Stimulated activated naive CD4-positive, alpha-beta T cell treated with Interleukin-2 at 50 U/mL for 16 hours (primary cell): ENCODE measurements around the gene LMNB1.
"Not testable (repeated sequence)": the region's sequence is repeated elsewhere in the genome, so short reads cannot be mapped to it uniquely, and the experiment has no call there.

ENCODE experiments used
- DNase-seq: peaks from one replicate; lab custom pipeline; 2025; lab: John Stamatoyannopoulos, UW

LMNB1 gene

DNA sequence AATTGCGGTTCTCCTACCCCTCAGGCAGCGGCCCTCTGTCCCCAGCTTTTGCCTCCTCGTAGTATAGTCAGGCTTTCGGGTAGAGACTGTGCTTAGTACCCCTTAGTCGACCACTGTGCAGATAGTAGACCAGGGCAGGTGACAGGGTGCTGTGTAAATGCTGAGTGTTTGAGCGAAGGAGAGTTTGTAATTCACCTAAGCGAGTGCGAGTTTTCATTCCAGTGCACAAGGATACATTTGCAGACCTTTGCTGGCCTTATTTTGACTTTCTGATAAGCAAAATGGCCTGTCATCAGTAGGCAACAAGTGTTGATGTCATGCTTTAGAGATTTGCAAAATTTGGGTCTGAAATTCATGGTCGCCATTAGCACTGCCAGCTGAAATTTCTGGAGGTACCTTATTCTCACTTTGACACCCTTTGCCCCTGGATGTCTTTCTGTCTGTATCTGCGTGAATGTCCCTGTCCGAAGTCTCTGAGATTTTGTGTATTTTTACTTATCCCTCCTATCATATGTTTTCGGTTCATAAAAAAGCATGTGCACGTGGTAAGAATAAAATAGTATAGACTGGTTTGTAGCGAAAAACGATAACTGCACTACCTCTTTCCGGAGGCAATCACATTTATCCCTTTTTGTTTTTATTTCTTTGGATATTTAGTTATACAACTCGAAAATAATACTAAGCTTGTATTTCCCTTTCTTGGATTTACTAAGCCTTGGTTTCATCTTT is 1.9 kb downstream of the LMNB1 start:
- DNase-seq, result no peak

DNA sequence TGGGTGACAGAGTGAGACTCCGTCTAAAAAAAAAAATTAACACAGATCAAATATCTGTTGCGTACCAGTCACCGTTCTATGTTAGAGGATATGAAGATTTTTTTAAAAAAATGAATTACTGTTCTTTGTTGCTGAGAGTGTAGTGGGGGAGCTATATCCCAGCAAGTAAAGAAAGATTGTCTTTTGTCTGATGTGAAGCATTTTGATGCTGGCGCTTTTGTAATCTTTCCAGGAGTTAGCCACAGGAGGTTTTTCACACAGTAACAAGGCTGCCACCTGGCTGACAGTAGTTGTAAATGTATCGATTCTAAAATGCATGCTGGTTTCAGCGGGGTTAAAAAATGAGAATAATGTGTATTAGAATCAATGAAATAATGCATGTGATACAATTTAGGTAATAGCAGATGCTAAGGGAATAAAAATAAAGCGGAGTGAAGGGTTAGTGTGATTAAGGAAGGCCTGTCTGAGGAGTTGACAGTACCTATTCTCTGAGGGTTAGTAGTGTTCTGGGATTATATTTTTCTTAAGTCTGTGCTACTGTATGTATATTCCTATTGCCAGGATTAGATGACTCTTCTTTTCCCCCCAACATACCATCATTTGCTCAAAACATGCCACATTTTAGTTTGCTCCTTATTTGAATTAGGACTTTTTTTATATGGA is 3.4 kb downstream of the LMNB1 start:
- peak; percentile 28 for DNase-seq

DNA sequence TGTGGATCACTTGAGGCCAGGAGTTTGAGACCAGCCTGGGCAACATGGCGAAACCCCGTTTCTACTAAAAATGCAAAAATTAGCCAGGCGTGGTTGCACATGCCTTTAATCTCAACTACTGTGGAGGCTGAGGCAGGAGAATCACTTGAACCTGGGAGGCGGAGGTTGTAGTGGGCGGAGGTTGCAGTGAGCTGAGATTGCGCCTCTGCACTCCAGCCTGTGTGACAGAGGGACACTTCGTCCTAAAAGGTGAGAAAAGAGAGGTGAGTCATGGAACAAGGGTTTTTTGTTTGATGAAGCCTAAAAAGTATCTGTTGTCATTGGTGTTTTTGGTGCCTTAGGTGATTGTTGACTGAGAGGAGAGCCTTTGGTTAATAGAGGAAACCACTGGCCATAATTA is 11.5 kb downstream of the LMNB1 start:
- DNase-seq, result not testable (repeated sequence)

DNA sequence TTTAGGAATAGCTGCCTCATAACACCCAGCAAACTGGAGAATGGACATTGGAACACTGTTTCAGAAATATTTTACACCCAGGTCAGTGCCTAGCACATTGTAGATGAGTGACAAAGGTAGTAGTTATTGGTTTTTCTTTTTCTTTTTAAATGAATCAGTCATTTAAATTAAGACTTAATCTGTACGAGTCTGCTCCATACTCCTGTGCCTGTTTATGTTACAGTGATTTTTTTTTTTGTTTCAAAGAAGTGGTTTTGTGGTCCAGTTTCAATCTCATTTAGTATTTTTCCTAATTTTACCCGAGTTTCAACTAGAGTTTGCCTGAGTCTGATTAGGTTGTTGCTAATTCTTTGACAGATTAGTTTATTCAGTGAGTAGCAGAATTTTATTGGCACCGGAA is 16.2 kb downstream of the LMNB1 start:
- DNase-seq, result no peak

DNA sequence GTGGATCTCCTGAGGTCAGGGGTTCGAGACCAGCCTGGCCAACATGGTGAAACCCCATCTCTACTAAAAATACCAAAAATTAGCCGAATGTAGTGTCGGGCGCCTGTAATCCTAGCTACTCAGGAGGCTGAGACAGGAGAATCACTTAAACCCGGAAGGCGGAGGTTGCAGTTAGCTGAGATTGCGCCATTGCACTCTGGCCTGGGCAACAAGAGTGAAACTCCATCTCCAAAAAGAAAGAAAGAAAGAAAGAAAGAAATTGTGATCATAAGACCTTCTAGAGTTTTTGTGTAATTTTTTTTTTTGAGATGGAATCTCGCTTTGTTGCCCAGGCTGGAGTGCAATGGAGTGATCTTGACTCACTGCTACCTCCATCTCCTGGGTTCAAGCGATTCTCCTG is 16.7 kb downstream of the LMNB1 start:
- not testable (repeated sequence) for DNase-seq

DNA sequence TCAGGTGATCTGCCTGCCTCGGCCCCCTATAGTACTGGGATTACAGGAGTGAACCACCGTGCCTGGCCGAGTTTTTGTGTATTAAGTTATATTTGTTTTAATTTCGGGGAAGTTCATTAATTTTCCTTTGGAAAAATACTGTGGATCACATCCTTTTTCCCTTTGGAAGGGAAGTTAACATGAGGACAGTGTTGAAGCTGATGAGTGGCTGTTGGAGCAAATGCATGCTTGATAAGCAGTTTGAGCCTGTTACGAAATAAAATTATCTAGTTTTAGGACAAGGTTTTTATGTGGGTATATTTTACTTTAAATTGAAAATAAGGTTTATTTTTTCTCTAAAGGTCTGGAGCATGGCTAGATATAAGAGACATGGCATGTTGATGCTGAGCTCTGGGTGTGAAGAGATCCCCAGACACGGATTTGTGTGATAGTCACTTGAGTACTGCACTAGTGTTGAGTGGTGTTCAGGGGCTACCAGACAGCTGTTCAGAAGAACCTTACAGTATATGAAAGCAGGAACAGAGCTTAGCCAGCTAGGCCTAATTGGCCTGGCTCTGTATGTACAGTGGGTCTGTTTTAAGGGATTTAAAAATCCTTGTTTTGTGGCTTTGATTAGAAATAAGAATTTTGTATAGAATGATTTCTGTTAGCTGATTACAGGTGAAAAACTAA is 17.4 kb downstream of the LMNB1 start:
- no peak for DNase-seq

DNA sequence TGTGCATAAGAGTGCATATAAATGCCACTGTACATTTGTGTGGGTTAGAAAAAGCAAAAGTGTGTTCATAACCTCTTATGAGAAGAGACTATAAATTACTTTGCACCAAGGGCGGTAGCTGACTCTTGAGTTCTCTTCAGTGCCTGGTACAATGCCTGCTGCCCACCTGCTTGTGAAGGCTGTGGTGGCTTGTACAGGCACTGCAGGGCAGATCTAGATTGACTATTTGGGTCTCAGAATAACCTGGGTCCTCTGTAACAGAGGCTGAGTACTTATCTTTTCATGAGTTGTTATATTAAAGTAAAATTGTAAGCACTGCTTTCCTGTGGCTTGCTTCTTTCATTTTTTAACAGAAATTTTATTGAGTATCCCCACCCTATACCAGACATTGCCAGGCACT is 22.8 kb downstream of the LMNB1 start:
- no peak for DNase-seq

DNA sequence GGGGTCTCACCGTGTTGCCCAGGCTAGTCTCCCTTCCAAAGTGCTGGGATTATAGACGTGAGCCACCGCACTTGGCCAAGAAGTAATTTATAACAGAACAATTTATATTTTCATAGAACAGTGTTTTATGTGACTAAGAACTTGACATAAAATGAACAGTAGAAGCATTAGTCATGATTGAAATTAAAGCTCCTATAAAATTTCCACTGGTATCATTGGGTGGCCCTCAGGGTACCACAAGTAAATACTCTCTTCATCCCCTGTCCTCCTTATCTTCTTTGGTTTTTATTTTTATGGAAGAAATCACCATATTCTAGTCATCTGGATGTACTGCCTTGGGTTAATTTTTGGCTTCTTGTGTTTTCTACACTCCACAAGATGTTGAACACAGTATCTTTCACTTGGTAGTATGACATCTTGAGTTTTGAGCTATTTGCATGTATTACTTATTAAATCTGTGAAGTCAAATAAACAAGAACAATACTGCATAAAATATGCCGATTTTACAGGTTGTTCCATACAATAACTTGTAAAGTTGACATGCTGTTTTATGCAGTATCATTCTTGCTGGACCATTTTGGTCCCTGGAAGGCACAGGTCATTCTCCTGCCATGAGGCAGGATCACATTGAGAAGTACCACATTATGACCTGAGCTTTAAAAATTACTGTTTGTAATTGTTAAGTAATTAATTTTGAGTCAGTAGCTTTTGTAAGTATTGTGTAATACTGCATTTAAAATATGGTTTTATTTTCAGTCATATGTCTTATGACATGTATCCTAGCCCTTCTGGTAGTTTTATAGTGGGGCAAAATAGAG is 24.4 kb downstream of the LMNB1 start:
- no peak for DNase-seq

DNA sequence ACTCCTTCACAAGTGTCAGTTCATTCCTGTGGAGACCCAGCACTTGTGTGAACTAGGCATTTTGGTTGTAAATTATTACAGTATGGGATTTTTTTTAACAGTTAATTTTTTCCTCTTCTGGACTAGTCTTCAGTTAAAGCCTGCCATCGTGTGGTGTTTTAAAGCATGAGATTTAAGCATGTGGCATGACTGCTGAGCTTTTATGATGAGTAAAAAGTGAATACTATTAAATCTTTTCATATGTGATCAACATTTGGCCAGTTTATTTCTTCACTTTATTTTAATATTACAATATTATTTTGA is 25.0 kb downstream of the LMNB1 start:
- no peak for DNase-seq

DNA sequence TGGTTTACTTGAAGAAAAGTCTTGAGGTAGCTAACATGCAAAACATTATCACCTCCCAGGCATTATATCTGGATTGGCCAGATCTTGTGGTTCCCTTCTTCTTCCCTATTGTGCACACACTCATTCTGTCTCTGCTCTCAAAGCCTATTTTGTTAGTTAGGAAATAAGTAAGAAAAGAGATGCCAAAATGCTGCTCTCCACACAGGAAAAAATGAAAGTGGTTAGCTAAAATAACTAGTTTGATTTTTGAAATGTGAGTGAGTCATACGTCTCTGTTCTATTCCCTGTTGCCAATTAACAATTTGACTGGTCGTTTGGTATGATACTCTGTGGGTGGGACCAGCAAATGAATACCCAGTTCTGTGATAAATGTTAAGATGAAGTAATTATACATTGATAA is 28.1 kb downstream of the LMNB1 start:
- DNase-seq, result no peak

DNA sequence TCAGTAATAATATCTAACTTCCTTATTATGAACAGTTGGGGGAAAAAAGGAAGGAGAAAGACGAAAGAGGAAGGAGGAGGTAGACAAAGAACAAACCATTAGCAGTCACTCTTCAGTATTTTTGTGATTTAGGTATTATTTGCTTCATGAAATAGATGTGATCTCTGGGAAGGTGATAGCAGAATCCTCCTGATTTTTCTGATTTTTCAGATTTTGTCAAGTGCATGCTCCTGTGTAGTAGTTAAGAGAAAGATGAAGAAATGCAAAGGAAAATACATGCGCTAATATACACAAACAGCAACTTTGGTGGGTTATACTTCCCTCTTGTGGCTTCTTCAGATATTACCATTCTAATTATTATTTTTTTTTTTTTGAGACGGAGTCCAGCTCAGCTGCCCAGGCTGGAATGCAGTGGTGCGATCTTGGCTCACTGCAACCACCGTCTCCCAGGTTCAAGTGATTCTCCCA is 31.6 kb downstream of the LMNB1 start:
- DNase-seq, result no peak

DNA sequence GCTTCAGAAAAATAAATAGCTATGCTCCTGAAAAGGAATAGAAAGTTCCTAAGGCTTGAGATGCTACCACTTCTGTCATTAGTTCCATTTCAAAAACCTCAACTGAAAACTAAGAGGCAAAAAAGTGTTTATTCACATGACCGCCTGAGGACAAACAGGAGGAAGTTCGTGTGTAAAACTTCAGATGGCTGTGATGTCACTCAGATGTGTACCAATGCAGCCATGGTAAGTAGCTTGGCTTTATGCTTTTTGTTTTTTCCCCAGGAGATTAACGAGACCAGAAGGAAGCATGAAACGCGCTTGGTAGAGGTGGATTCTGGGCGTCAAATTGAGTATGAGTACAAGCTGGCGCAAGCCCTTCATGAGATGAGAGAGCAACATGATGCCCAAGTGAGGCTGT is 33.0 kb downstream of the LMNB1 start:
- no peak for DNase-seq

DNA sequence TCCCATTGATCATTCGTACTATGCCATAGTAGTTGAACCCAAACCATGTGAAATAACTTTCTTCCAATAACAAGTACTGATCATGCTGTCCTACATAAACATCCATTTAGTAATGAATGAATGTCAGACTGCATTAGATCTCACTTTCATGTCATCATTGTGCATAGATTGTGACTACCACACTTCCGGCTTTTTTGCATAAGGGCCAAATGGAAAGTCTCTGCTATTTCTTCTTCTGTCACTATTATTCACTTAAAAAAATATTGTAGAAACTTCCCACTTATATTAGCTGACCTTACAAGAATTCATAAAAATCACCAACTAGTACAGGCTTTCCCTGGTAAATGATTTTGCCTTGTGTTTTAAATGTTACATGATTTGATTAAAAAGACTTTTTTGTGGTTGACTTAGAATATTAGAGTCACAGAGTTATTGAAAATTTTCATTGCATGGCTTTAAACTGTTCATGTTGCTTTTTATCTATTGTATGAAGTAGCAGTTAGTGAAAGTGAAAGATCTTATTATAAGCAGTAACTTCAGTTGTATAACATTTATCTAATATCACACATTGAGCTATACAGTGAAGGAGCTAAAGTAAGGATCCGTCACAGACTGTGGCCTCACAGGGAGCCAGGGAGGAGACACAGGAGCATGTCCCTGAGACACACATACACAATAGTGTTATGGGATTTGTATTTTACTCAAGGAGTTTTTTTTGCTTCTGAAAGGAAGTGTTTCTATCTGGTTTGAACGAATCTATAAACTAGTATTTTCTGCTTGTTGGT is 33.9 kb downstream of the LMNB1 start:
- DNase-seq, result no peak

DNA sequence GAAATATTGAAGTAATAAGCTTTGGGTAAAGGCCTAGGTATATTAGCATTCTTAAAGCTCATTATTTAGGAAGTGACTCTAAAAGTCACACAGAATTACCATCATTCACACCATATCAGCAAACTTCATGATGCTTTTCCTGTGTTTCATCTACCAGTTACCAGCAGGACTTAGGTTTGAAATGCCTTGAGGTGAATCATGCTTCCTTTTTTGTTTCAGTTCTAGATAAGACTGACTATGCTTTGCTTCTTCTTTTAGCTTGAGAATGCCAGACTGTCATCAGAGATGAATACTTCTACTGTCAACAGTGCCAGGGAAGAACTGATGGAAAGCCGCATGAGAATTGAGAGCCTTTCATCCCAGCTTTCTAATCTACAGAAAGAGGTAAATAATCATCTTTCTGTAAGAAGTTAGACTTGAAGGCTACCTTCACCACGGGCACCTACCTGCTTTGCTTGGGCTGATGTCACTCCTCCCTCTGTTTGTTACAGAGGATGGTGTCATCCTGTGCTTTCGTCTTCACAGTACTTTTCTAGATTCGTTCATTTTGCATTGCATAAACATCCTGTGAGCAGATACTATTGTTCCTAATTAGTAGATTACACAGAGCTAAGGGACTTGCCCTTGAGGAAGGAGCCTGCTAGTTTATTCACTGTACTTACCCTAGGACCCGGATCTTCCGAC is 34.7 kb downstream of the LMNB1 start:
- peak; percentile 10 for DNase-seq

DNA sequence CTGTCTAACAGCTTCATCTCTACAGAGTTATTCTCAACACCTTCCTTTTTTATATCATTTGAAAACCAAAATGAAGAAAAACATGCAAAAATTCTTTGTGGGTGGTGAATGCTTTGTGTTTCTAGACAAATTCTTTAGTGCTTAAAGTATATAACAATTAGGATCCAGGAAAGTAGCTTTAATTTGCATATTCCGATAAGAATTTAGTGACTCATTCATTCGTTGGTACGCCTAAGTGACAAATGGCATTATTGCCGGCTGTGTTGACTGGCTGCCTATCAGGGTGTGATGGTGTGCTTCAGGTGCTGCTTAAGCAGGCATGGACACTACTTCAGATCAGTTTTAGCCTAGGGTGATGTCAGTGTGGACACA is 35.2 kb downstream of the LMNB1 start:
- DNase-seq, result peak; percentile 5

DNA sequence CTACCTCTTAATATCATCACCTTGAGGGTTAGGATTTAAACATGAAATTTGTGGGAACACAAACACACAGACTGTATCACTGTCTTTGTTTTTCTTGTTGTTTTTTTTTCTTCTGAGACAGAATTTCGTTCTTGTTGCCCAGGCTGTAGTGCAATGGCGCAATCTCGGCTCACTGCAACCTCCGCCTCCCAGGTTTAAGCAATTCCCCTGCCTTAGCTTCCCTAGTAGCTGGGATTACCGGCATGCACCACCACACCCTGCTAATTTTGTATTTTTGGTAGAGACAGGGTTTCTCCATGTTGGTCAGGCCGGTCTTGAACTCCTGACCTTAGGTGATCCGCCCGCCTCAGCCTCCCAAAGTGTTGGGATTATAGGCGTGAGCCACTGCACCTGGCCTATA is 36.9 kb downstream of the LMNB1 start:
- not testable (repeated sequence) for DNase-seq

DNA sequence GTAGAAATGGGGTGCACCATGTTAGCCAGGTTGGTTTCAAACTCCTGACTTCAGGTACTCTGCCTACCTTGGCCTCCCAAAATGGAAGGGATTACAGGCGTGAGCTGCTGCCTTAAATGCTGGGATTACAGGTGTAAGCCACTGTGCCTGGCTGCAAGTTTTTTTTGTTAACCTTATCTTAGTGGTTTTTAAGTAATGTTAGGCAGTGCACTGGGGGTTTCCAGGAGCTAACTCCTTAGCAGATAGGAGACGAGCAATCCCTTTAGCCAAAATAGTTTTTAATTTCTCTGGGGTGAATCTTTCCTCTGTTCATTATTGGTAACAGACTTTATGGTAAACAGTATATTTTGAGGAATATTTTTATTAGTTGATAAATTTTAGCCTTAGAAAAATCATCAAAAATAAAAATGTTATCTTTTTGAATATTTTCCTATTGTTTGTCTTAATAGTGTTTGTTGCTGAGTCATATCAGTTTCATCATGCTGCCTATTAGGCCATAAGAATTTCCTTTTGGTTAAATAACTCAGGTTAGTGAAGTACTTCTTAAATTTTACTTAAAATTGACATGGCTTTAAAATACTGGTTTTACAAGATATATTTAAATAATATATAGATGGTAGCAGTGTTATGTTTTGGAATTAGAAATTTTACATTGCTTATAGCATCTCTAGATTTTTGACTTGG is 37.9 kb downstream of the LMNB1 start:
- no peak for DNase-seq

DNA sequence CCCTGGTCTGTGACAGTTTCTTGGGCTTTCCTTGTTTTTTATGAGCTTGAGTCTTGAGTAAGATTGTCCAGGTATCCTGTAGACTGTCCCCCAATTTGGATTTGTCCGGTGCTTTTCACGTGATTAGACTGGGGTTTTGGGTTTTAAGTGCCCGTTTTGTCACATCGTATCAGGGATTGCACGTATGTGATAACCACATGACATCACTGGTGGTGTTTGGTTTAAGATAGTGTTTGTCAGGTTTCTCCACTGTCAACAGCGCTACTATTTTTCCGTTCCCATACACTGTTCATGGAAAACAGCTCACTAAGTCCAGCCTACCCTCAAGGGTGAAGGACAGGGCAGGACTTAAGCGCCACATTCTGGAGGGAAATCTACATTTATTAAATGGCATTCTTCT is 39.7 kb downstream of the LMNB1 start:
- no peak for DNase-seq

DNA sequence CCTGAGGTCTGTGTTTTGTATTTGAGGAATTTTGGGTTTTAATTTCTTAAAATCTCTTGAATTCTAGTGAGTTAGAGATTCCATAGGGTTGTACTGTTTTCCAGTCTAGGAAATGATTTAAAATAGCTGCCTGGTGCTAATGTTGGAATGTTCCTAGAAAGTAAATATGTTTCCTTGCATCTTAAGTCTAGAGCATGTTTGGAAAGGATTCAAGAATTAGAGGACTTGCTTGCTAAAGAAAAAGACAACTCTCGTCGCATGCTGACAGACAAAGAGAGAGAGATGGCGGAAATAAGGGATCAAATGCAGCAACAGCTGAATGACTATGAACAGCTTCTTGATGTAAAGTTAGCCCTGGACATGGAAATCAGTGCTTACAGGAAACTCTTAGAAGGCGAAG is 41.8 kb downstream of the LMNB1 start:
- no peak for DNase-seq

DNA sequence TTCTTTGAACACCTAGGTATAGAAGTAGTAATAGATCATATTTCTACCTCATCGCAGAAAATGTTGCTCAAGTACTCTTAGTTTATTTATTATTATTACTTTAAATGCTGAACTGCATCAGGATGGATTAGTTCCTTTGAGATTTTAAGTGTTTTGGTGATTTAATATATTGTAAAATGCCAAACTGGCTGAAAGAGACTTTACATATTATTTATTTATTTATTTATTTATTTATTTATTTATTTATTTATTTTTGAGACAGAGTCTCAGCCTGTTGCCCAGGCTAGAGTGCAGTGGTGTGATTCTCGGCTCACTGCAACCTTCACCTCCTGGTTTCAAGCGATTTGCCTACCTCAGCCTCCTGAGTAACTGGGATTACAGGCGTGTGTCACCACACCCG is 42.3 kb downstream of the LMNB1 start:
- no peak for DNase-seq
